Measurements from ENCODE around the gene PIP5K1B. TPM values are rescaled to one million over a fixed set of nuclear protein-coding genes. Genes with fewer than 3 reads are reported as not detected.

PIP5K1B gene
- total RNA-seq, 6 experiments from 2014 or later = not detected

DNA sequence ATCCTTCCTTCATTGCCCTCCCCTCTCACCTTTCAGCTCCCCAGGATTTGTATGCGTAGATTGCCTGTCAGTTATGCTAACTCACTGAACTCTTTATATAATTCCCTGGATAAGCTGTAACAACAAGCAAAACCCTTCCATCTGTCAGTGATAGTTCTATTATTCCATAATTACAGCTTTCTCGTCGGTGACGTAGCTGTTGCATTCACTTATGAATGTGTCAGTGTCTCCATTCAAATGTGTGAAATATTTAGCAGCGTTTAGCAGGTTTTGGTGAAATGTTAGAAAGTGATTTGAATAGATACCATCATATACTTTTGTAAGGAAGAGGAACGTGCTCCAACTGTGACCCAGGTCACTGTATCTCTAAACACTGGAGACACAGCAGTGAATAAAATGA, 45.2 kb downstream of the PIP5K1B start:
- DNase-seq = no peak
- H3K27me3 Mint-ChIP-seq (ENCODE audit: insufficient read depth) = peaks cover 2% of the 10 kb centered on the region
- TF ChIP-seq, protein P1, sequence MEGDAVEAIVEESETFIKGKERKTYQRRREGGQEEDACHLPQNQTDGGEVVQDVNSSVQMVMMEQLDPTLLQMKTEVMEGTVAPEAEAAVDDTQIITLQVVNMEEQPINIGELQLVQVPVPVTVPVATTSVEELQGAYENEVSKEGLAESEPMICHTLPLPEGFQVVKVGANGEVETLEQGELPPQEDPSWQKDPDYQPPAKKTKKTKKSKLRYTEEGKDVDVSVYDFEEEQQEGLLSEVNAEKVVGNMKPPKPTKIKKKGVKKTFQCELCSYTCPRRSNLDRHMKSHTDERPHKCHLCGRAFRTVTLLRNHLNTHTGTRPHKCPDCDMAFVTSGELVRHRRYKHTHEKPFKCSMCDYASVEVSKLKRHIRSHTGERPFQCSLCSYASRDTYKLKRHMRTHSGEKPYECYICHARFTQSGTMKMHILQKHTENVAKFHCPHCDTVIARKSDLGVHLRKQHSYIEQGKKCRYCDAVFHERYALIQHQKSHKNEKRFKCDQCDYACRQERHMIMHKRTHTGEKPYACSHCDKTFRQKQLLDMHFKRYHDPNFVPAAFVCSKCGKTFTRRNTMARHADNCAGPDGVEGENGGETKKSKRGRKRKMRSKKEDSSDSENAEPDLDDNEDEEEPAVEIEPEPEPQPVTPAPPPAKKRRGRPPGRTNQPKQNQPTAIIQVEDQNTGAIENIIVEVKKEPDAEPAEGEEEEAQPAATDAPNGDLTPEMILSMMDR (IDR thresholded peaks at IDR 0.05) = no peak
- H3K9me3 Mint-ChIP-seq = no peaks in the 10 kb centered on the region
- no peaks in the 10 kb centered on the region for H3K36me3 Mint-ChIP-seq (ENCODE audit: low read depth)
- H3K4me1 Mint-ChIP-seq (ENCODE audit: low read depth) = no peaks in the 10 kb centered on the region
- no peak overlapping the region for H3K27ac Mint-ChIP-seq
- no peak overlapping the region for H3K4me3 Mint-ChIP-seq

DNA sequence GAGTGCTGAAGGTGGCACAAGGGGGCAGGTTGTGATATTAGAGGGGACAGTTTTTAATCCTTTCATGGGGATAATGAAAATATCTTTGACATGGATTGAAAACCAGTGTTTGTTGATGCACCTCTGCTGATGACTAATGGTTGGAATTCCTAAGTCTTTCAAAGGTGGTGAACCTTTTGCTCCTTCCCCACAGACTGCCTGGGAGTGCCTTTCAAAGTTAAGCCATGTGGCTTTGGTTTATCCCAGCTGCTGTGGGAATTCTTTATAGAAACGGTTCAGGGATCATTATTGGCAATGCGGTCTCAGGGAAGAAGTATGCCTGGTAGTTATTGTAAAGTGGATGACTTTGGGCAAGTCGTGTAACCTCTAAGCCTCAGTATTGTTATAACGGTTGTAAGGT, 45.7 kb downstream of the PIP5K1B start:
- Mint-ChIP-seq H3K27ac (no peak overlapping the region), H3K36me3 (ENCODE audit: low read depth) (no peaks in the 10 kb centered on the region), H3K4me3 (no peak overlapping the region), H3K9me3 (no peaks in the 10 kb centered on the region), H3K4me1 (ENCODE audit: low read depth) (no peaks in the 10 kb centered on the region), H3K27me3 (ENCODE audit: insufficient read depth) (peaks cover 2% of the 10 kb centered on the region)
- TF ChIP-seq, protein P1 (IDR thresholded peaks at IDR 0.05) = no peak
- DNase-seq = no peak

DNA sequence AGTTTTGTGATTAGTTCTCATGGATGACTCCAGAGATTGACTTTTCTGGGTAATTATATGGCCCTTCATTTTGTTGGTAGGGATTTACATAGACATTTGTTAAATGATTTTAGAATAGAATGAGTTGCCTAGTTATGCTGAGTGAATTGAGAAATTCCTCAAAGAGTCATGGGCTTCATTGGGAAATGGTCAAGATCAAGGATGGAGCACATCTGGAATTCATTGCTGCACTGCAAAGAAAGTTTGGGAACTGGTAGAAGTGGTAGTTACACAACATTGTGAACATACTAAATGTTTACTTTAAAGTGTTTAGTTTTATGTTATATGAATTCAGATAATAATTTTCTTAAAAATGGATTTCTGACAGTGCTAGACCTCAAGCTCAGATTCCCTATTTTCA, 46.5 kb downstream of the PIP5K1B start:
- no peak overlapping the region for H3K27ac Mint-ChIP-seq
- DNase-seq = no peak
- H3K9me3 Mint-ChIP-seq = no peaks in the 10 kb centered on the region
- H3K4me1 Mint-ChIP-seq (ENCODE audit: low read depth) = no peaks in the 10 kb centered on the region
- H3K36me3 Mint-ChIP-seq (ENCODE audit: low read depth) = no peaks in the 10 kb centered on the region
- no peak overlapping the region for H3K4me3 Mint-ChIP-seq
- TF ChIP-seq, protein P1 (IDR thresholded peaks at IDR 0.05) = no peak
- peaks cover 1% of the 10 kb centered on the region for H3K27me3 Mint-ChIP-seq (ENCODE audit: insufficient read depth)

DNA sequence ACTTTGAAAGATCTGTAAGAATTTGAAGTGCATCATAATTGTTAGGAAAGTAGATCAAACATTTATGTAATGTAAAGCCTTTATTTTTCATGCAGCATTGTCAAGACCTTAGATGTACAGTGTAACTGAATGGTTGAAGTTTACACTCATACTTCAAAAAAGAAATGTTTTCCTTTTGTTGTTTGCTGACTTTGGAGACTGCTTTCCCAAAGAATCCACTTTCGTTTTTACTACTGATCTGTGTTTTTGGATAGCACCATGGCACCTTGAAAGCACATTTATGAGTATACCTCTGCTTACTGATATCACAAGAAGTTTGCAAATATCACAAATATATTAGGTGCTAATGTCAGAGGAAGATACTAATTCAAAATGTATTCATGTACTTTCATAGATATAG, 50.0 kb downstream of the PIP5K1B start:
- Mint-ChIP-seq H3K27me3 (ENCODE audit: insufficient read depth) (peaks cover 2% of the 10 kb centered on the region), H3K9me3 (no peaks in the 10 kb centered on the region), H3K27ac (no peak overlapping the region), H3K4me1 (ENCODE audit: low read depth) (no peaks in the 10 kb centered on the region), H3K4me3 (no peak overlapping the region), H3K36me3 (ENCODE audit: low read depth) (no peaks in the 10 kb centered on the region)
- DNase-seq = no peak
- TF ChIP-seq, protein P1 (IDR thresholded peaks at IDR 0.05) = no peak

DNA sequence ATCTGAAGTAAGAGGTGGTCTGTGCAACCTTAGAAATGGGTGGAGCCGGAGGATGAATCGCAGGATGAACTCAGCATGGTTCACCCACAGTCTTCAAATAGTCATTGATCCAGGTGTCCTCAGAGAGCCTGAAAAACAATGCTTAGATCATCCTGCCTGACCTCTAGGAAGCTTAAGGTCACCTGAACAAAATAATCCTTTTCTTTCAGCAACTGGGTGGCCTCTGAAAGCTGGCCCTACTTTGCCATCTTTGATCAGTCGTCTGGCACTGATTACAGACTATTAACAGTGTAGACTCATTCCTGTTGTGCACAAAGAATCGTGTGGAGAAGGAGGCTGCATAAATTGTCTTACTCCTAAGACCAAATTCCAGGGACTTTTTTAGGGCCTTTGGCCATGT, 50.7 kb downstream of the PIP5K1B start:
- Mint-ChIP-seq H3K27ac (no peak overlapping the region), H3K27me3 (ENCODE audit: insufficient read depth) (peaks cover 2% of the 10 kb centered on the region), H3K4me3 (no peak overlapping the region), H3K4me1 (ENCODE audit: low read depth) (no peaks in the 10 kb centered on the region), H3K36me3 (ENCODE audit: low read depth) (no peaks in the 10 kb centered on the region), H3K9me3 (no peaks in the 10 kb centered on the region)
- no peak for DNase-seq
- TF ChIP-seq, protein P1 (IDR thresholded peaks at IDR 0.05) = no peak

Data from HFFc6 (cell line).